ENCODE results near the gene TNFRSF19. TPM values are rescaled to one million over a fixed set of nuclear protein-coding genes. Genes with fewer than 3 reads are reported as not detected.

Gene TNFRSF19
- total RNA-seq, 1 experiment from 2014 or later, result 0.06 TPM

- ChIA-PET CTCF (no interaction called here), POLR2A (ENCODE audit: low non-redundant PET) (no interaction called here)
- H3K9me3 ChIP-seq (ENCODE audit: low read depth, low read length, poor library complexity, severe bottlenecking), result no peaks in the 10 kb centered on the region
- H3K27ac ChIP-seq (ENCODE audit: low read depth, low read length, poor library complexity, severe bottlenecking), result no peak overlapping the region
- intact Hi-C loops (cut with micrococcal nuclease; ENCODE audit: unreplicated experiment), result no loop called here
- peak; percentile 17 for TF ChIP-seq EZH2 (IDR thresholded peaks at IDR 0.05; ENCODE audit: borderline replicate concordance, low read depth, low read length, poor library complexity, severe bottlenecking)
- TF ChIP-seq CTCF (conservative IDR thresholded peaks at IDR 0.05; ENCODE audit: low read depth, low read length), result no peak
- no peaks in the 10 kb centered on the region for H3K4me1 ChIP-seq (ENCODE audit: insufficient read depth, low read length, poor library complexity, severe bottlenecking)
- H3K4me3 ChIP-seq (ENCODE audit: low read depth, low read length, poor library complexity, severe bottlenecking), result peak overlapping the region; percentile 31
- peaks cover 69% of the 10 kb centered on the region for H3K27me3 ChIP-seq (replicated peaks; ENCODE audit: insufficient read depth, low read depth, low read length, poor library complexity)
- no peak for DNase-seq (ENCODE audit: low spot score)
- no TSS peak for BruUV-seq (replicated peaks)
- H3K36me3 ChIP-seq (ENCODE audit: insufficient read depth, low read length, poor library complexity, severe bottlenecking), result no peaks in the 10 kb centered on the region
Observed at GRCh38 chr13:23547000-23547590, 23.1 kb upstream of the TNFRSF19 start.

- BruUV-seq (replicated peaks), result no TSS peak
- intact Hi-C loops (cut with micrococcal nuclease; ENCODE audit: unreplicated experiment), result no loop called here
- no peaks in the 10 kb centered on the region for H3K36me3 ChIP-seq (ENCODE audit: insufficient read depth, low read length, poor library complexity, severe bottlenecking)
- H3K27ac ChIP-seq (ENCODE audit: low read depth, low read length, poor library complexity, severe bottlenecking), result no peak overlapping the region
- DNase-seq (ENCODE audit: low spot score), result no peak
- CTCF ChIA-PET, result no interaction called here
- TF ChIP-seq CTCF (conservative IDR thresholded peaks at IDR 0.05; ENCODE audit: low read depth, low read length) (no peak), EZH2 (IDR thresholded peaks at IDR 0.05; ENCODE audit: borderline replicate concordance, low read depth, low read length, poor library complexity, severe bottlenecking) (no peak)
- H3K9me3 ChIP-seq (ENCODE audit: low read depth, low read length, poor library complexity, severe bottlenecking), result no peaks in the 10 kb centered on the region
- H3K4me1 ChIP-seq (ENCODE audit: insufficient read depth, low read length, poor library complexity, severe bottlenecking), result no peaks in the 10 kb centered on the region
- H3K4me3 ChIP-seq (ENCODE audit: low read depth, low read length, poor library complexity, severe bottlenecking), result no peak overlapping the region
- H3K27me3 ChIP-seq (replicated peaks; ENCODE audit: insufficient read depth, low read depth, low read length, poor library complexity), result peaks cover 59% of the 10 kb centered on the region
- POLR2A ChIA-PET (ENCODE audit: low non-redundant PET), result no interaction called here
Observed at GRCh38 chr13:23549724-23550123, 20.5 kb upstream of the TNFRSF19 start.

- no peaks in the 10 kb centered on the region for H3K9me3 ChIP-seq (ENCODE audit: low read depth, low read length, poor library complexity, severe bottlenecking)
- intact Hi-C loops (cut with micrococcal nuclease; ENCODE audit: unreplicated experiment), result no loop called here
- no peak for TF ChIP-seq CTCF (conservative IDR thresholded peaks at IDR 0.05; ENCODE audit: low read depth, low read length)
- TF ChIP-seq EZH2 (IDR thresholded peaks at IDR 0.05; ENCODE audit: borderline replicate concordance, low read depth, low read length, poor library complexity, severe bottlenecking), result no peak
- H3K27me3 ChIP-seq (replicated peaks; ENCODE audit: insufficient read depth, low read depth, low read length, poor library complexity), result peaks cover 55% of the 10 kb centered on the region
- DNase-seq (ENCODE audit: low spot score), result no peak
- H3K27ac ChIP-seq (ENCODE audit: low read depth, low read length, poor library complexity, severe bottlenecking), result no peak overlapping the region
- H3K4me1 ChIP-seq (ENCODE audit: insufficient read depth, low read length, poor library complexity, severe bottlenecking), result no peaks in the 10 kb centered on the region
- CTCF ChIA-PET, result no interaction called here
- BruUV-seq (replicated peaks), result no TSS peak
- no peaks in the 10 kb centered on the region for H3K36me3 ChIP-seq (ENCODE audit: insufficient read depth, low read length, poor library complexity, severe bottlenecking)
- no peak overlapping the region for H3K4me3 ChIP-seq (ENCODE audit: low read depth, low read length, poor library complexity, severe bottlenecking)
- POLR2A ChIA-PET (ENCODE audit: low non-redundant PET), result no interaction called here
Observed at GRCh38 chr13:23550163-23550562, 20.0 kb upstream of the TNFRSF19 start.
